Measurements from ENCODE around the gene AKAP12.

AKAP12 gene

DNA sequence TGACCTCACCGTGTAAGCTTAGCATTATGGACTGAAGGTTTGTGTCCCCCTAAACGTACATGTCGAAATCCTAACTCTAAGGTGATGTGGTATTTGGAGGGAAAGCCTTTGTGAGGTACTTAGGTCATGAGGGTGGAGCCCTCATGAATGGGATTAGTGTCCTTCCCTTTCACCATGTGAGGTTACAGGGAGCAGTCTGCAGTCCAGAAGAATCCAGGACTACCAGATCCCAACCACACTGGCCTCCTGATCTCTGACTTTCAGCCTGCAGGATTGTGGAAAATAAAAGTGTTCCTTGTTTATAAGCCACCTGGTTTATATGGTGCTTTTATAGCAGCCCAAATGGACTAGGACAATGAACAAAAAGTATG is 78.2 kb downstream of the AKAP12 start:
- H3K9me3 ChIP-seq (ENCODE audit: insufficient read depth, low read depth, low read length), result no peaks in the 10 kb centered on the region
- peaks cover 6% of the 10 kb centered on the region; the same call in 1 of the 2 replicates for H3K4me1 ChIP-seq (ENCODE audit: insufficient read depth, low read length)
- no peaks in the 10 kb centered on the region for H3K27me3 ChIP-seq (ENCODE audit: insufficient read depth, low read length)
- no peak overlapping the region for H3K9ac ChIP-seq (ENCODE audit: low read depth, low read length)
- no peak overlapping the region for H3K4me3 ChIP-seq (ENCODE audit: low read length)
- no peaks in the 10 kb centered on the region for H3K36me3 ChIP-seq (ENCODE audit: insufficient read depth, low read depth, low read length)
- no peak overlapping the region for H3K27ac ChIP-seq (ENCODE audit: low read length)

DNA sequence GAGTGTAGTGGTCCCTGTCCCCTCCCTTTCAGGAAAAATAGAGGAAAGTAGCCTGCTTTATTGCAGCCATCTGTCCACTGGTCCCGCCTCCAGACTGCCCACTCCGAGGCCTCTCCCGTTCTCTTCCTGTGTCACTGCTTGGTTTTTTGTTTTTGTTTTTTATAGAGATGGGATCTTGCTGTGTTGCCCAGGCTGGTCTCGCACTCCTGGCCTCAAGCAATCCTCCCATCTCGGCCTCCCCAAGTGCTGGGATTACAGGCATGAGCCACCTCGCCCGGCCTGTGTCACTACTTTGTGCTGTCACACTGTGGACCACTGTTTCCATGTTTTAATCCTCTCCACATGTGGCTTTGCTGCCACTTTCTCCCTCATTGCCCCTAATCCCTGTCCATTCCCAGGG is 80.4 kb downstream of the AKAP12 start:
- Histone ChIP-seq H3K4me1 (ENCODE audit: insufficient read depth, low read length) (peaks cover 8% of the 10 kb centered on the region; the same call in 1 of the 2 replicates), H3K27me3 (ENCODE audit: insufficient read depth, low read length) (peaks cover 8% of the 10 kb centered on the region), H3K4me3 (ENCODE audit: low read length) (no peak overlapping the region), H3K36me3 (ENCODE audit: insufficient read depth, low read depth, low read length) (no peaks in the 10 kb centered on the region), H3K9me3 (ENCODE audit: insufficient read depth, low read depth, low read length) (no peaks in the 10 kb centered on the region), H3K9ac (ENCODE audit: low read depth, low read length) (no peak overlapping the region), H3K27ac (ENCODE audit: low read length) (no peak overlapping the region)

DNA sequence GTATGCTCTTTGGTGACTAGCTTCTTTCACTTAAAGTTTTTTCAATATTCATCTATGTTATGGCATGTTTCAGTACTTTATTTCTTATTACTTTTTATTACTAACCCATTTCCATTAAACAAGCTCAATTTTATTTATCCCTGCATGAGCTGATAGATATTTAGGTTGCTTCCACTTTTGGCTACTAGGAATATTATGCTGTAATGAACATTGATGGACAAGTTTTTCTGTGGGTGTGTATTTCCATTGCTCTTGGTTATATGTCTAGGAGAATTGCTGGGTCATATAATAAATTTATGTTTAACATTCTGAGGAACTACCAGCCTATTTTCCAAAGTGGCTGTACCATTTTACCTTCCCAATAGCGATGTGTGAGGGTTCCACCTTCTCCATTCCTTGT is 81.7 kb downstream of the AKAP12 start:
- peaks cover 12% of the 10 kb centered on the region; the same call in 1 of the 2 replicates for H3K4me1 ChIP-seq (ENCODE audit: insufficient read depth, low read length)
- no peaks in the 10 kb centered on the region for H3K36me3 ChIP-seq (ENCODE audit: insufficient read depth, low read depth, low read length)
- no peaks in the 10 kb centered on the region for H3K9me3 ChIP-seq (ENCODE audit: insufficient read depth, low read depth, low read length)
- peaks cover 14% of the 10 kb centered on the region for H3K27me3 ChIP-seq (ENCODE audit: insufficient read depth, low read length)
- H3K27ac ChIP-seq (ENCODE audit: low read length), result no peak overlapping the region
- no peak overlapping the region for H3K9ac ChIP-seq (ENCODE audit: low read depth, low read length)
- H3K4me3 ChIP-seq (ENCODE audit: low read length), result no peak overlapping the region

DNA sequence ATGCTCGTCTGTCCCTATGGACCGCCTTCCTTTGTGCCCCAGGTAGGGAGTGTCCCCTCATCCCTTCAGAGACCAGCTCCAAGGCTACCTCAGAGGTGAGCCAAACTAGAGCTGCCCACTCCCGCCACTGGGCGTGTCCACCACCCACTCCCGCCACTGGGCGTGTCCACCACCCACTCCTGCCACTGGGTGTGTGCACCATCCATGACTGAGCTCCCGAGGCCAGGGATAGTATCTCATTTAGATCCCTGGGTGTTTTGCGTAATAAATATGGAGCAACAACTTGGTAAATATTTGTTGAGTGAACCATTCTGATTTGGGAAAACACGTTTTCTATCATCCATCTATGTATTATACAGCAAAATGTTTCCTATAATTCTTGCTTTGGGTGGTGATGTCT is 82.8 kb downstream of the AKAP12 start:
- Histone ChIP-seq H3K4me1 (ENCODE audit: insufficient read depth, low read length) (peaks cover 12% of the 10 kb centered on the region; the same call in 1 of the 2 replicates), H3K27me3 (ENCODE audit: insufficient read depth, low read length) (peaks cover 14% of the 10 kb centered on the region), H3K9ac (ENCODE audit: low read depth, low read length) (no peak overlapping the region), H3K4me3 (ENCODE audit: low read length) (no peak overlapping the region), H3K9me3 (ENCODE audit: insufficient read depth, low read depth, low read length) (no peaks in the 10 kb centered on the region), H3K27ac (ENCODE audit: low read length) (no peak overlapping the region), H3K36me3 (ENCODE audit: insufficient read depth, low read depth, low read length) (no peaks in the 10 kb centered on the region)

DNA sequence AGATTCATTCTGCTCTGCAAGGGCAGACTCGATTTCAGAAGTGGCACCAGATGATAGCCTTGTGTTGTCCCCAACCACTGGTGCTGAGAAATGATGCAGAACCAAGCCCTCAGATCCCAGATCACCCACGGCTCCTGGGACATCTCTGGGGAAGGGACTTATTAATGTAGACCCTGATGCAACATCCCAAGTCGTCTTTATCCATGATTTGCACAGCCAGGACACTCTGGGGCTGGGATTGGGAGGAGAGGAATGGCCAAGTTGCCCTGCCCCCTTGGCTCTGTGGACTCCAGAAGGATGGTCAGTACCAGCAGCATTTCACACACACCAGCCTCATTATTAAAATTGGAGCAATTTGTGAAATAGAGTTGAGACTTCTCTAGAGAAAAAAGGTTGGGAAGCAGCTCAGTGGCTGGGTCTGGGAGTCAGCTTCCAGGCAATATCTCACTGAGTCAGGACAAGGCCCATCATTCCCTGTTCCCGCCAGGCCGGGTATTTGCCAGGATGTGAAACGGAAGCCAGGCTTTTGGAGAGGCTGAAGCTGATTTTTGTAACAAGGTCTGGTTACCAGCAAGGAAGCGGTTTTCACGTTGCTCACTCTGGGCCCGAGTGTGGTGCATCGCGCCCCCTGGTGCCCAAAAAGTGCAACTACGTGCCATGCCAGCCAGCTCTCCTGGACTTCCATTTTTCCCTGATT is 84.2 kb downstream of the AKAP12 start:
- Histone ChIP-seq H3K36me3 (ENCODE audit: insufficient read depth, low read depth, low read length) (no peaks in the 10 kb centered on the region), H3K9ac (ENCODE audit: low read depth, low read length) (no peak overlapping the region), H3K4me1 (ENCODE audit: insufficient read depth, low read length) (peaks cover 12% of the 10 kb centered on the region; the same call in 1 of the 2 replicates), H3K27me3 (ENCODE audit: insufficient read depth, low read length) (peaks cover 14% of the 10 kb centered on the region), H3K4me3 (ENCODE audit: low read length) (no peak overlapping the region), H3K27ac (ENCODE audit: low read length) (no peak overlapping the region), H3K9me3 (ENCODE audit: insufficient read depth, low read depth, low read length) (no peaks in the 10 kb centered on the region)

DNA sequence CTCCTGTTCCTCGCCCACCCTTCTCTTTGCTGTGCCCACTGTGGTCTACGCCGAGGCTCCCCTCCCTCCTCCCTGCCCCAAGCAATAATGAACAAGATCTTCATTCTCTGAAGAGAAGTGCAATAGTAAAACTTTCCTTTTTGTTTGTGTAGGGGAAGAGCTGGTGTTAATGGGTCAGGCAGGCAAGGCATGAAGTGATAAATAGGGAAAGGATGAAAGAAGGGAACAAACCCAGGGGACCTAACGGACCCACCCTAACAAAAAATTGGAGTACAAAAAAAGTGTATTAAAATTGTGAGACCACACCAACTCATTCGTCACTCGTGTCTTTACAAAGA is 84.7 kb downstream of the AKAP12 start:
- H3K9me3 ChIP-seq (ENCODE audit: insufficient read depth, low read depth, low read length), result no peaks in the 10 kb centered on the region
- H3K9ac ChIP-seq (ENCODE audit: low read depth, low read length), result no peak overlapping the region
- H3K4me3 ChIP-seq (ENCODE audit: low read length), result no peak overlapping the region

DNA sequence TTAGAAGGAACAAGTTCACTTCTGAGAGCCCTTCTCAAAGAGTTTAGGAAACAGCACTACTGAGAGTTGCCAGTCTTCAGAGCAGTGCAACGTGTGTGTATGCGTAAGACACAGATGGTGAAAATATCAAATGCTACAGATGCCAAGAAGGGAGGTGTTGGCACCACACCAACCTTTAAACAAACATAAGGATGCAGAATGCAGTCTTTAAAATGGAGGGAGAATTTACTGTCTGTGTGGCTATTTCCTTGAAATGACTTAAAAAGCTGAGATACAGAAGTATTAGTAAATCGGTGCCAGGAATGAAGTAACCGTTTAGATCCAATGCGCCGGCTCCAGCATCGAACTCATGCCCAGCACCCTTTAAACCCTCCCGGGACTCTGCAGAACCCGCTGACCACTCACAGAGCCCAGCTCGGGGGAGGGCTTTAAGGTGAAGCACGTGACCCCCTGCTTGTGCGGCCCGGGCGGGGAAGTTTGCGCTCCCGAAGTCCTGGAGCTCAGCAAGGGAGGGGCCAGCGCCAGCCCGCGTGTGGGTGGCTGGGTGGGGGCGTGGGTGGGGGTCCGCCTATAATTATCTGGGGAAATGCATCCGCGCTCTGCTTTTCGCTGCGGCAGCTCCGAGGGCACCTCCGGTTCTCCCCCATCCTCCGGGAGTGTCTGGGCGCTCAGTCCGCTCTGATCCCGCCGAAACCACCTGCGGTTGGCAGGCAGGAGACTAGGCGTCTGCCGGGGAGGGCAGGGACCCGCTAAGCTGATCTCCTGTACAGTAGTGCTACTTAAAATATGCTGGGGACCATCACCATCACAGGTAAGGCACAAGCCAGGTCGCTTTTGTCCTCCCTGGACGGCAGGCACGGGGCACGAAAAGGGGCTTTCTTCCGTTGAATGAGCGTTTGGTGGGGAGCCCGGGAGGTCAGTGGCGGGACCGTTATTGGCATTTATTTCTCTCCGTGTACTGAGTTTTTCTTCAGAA is 85.6 kb downstream of the AKAP12 start:
- no peaks in the 10 kb centered on the region for H3K36me3 ChIP-seq (ENCODE audit: insufficient read depth, low read depth, low read length)
- no peak overlapping the region for H3K27ac ChIP-seq (ENCODE audit: low read length)
- peaks cover 14% of the 10 kb centered on the region for H3K27me3 ChIP-seq (ENCODE audit: insufficient read depth, low read length)
- peak overlapping the region; percentile 66; the same call in 1 of the 2 replicates for H3K9ac ChIP-seq (ENCODE audit: low read depth, low read length)
- H3K4me1 ChIP-seq (ENCODE audit: insufficient read depth, low read length), result peaks cover 12% of the 10 kb centered on the region; the same call in 1 of the 2 replicates
- no peaks in the 10 kb centered on the region for H3K9me3 ChIP-seq (ENCODE audit: insufficient read depth, low read depth, low read length)
- peak overlapping the region; percentile 76 for H3K4me3 ChIP-seq (ENCODE audit: low read length)

More for the DNA sequence above, 84.7 kb downstream of the AKAP12 start:
- no peaks in the 10 kb centered on the region for H3K36me3 ChIP-seq (ENCODE audit: insufficient read depth, low read depth, low read length)
- peaks cover 12% of the 10 kb centered on the region; the same call in 1 of the 2 replicates for H3K4me1 ChIP-seq (ENCODE audit: insufficient read depth, low read length)
- peaks cover 14% of the 10 kb centered on the region for H3K27me3 ChIP-seq (ENCODE audit: insufficient read depth, low read length)
- no peak overlapping the region for H3K27ac ChIP-seq (ENCODE audit: low read length)

DNA sequence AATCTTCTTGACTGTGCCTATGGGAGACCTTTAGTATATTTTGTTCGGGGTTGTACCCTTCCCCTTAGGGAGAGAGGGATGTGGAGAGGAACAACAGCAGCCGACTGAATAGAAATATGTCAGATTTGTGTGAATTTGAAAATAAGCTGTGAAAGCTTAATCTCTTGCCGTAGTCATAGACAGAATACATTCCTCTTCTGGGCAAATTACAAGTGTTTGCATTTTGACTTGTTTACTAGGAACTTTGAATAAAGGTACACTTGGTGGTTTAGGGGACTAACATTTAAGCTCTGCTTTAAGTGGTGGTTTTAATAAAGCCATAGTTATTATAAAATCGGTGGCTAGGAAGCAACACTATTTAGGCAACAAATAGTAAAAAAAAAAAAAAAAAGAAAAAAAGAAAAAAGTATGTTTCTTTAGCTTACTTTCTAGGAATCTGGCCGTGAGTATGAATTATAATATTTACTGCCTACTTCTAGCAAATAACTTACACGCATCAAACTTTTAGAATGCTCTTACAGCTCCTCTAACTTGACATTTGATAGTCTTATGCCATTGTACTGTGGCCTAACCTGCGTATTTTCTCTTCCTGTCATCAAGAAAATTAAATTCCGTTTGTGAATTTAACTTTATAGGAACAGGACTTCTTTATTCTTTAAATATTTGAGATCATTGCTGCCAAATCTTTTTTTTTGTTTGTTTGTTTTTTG is 86.5 kb downstream of the AKAP12 start:
- Histone ChIP-seq H3K9me3 (ENCODE audit: insufficient read depth, low read depth, low read length) (no peaks in the 10 kb centered on the region), H3K36me3 (ENCODE audit: insufficient read depth, low read depth, low read length) (no peaks in the 10 kb centered on the region), H3K27ac (ENCODE audit: low read length) (no peak overlapping the region), H3K9ac (ENCODE audit: low read depth, low read length) (peak overlapping the region; percentile 66; the same call in 1 of the 2 replicates), H3K27me3 (ENCODE audit: insufficient read depth, low read length) (peaks cover 14% of the 10 kb centered on the region), H3K4me3 (ENCODE audit: low read length) (peak overlapping the region; percentile 76), H3K4me1 (ENCODE audit: insufficient read depth, low read length) (peaks cover 12% of the 10 kb centered on the region; the same call in 1 of the 2 replicates)

DNA sequence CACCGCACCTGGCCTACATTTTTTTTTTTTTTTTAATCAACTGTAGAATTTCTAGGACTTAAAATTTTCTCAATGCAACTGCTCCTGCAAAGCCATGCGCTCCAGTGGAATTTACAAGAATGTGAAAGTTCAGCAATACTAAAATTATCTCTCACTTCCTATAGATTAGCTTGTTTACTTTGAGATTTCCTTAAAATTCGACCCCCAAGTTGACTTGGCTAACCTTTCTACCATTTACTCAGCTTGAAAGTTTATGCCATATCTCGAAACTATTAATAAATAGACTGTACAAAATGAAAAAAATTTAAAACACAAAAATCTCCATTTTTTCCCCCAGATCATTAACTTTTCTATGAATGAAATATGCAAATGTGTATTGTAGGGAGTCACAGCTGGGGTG is 87.3 kb downstream of the AKAP12 start:
- no peak overlapping the region for H3K4me3 ChIP-seq (ENCODE audit: low read length)
- peaks cover 12% of the 10 kb centered on the region; the same call in 1 of the 2 replicates for H3K4me1 ChIP-seq (ENCODE audit: insufficient read depth, low read length)
- H3K9ac ChIP-seq (ENCODE audit: low read depth, low read length), result no peak overlapping the region
- H3K27me3 ChIP-seq (ENCODE audit: insufficient read depth, low read length), result peaks cover 14% of the 10 kb centered on the region
- H3K27ac ChIP-seq (ENCODE audit: low read length), result no peak overlapping the region
- H3K36me3 ChIP-seq (ENCODE audit: insufficient read depth, low read depth, low read length), result no peaks in the 10 kb centered on the region
- no peaks in the 10 kb centered on the region for H3K9me3 ChIP-seq (ENCODE audit: insufficient read depth, low read depth, low read length)

DNA sequence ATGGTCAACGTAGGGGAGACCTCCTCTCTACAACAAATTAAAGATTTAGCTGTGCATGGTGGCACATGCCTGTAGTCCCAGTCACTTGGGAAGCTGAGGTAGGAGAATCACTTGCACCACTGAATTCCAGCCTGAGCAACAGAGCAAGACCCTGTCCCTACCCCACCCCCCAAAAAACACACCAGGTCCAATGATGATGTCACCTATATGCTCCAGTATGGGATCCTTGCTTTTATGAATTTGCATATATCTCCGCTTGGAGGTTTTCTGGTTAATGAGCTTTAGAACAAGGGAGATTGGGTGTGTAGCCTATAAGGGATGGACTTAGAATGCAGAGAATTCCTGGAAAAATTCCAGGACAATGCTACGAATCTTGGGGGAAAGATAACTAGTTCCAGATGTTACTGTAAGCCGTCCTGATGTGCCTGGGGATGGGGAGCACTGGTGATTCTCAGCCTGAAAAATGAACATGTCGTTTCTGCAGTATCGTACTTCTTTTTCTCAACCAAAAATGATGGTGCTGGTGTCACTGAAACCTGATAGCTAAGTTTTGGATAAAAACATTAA is 90.4 kb downstream of the AKAP12 start:
- peaks cover 5% of the 10 kb centered on the region; the same call in 1 of the 2 replicates for H3K27me3 ChIP-seq (ENCODE audit: insufficient read depth, low read length)
- H3K4me1 ChIP-seq (ENCODE audit: insufficient read depth, low read length), result peaks cover 3% of the 10 kb centered on the region; the same call in 1 of the 2 replicates
- H3K4me3 ChIP-seq (ENCODE audit: low read length), result no peak overlapping the region
- H3K36me3 ChIP-seq (ENCODE audit: insufficient read depth, low read depth, low read length), result no peaks in the 10 kb centered on the region
- H3K9ac ChIP-seq (ENCODE audit: low read depth, low read length), result no peak overlapping the region
- no peak overlapping the region for H3K27ac ChIP-seq (ENCODE audit: low read length)
- no peaks in the 10 kb centered on the region for H3K9me3 ChIP-seq (ENCODE audit: insufficient read depth, low read depth, low read length)

DNA sequence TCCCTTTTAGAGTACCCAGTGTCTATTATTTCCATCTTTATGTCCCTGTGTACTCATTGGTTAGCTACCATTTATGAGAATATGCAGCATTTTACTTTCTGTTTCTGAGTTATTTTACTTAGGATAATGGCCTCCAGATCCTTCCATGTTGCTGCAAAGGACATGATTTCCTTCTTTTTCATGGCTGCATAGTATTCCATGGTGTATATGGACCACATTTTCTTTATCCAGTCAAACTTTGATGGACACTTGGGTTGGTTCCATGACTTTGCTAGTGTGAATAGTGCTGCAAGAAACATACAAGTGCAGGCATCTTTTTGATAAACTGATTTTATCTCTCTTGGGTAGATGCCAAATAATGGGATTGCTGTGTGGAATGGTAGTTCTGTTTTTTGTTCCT is 96.2 kb downstream of the AKAP12 start:
- Histone ChIP-seq H3K36me3 (ENCODE audit: insufficient read depth, low read depth, low read length) (no peaks in the 10 kb centered on the region), H3K4me3 (ENCODE audit: low read length) (no peak overlapping the region), H3K27ac (ENCODE audit: low read length) (no peak overlapping the region), H3K9me3 (ENCODE audit: insufficient read depth, low read depth, low read length) (no peaks in the 10 kb centered on the region), H3K27me3 (ENCODE audit: insufficient read depth, low read length) (no peaks in the 10 kb centered on the region), H3K4me1 (ENCODE audit: insufficient read depth, low read length) (no peaks in the 10 kb centered on the region), H3K9ac (ENCODE audit: low read depth, low read length) (no peak overlapping the region)
